Mesenchymal stem cell (in vitro differentiated cells and primary cell): Measurements from ENCODE around the gene DDX28.
"Not testable (repeated sequence)": the region's sequence is repeated elsewhere in the genome, so short reads cannot be mapped to it uniquely, and the experiment has no call there.

ENCODE experiments used
- DNase-seq: peaks from one replicate; pipeline ENCODE4 v3.0.0-alpha.2; 2013
- H2AFZ ChIP-seq: one replicate; pipeline ENCODE4 v1.6.1; 2013; ENCODE audit warnings: low read depth, mild to moderate bottlenecking, control low read depth, inconsistent platforms, low read length, moderate library complexity
- H2AK5ac ChIP-seq: 2 replicates; pipeline ENCODE4 v1.6.1; 2013; ENCODE audit warnings: low read length, moderate library complexity, mild to moderate bottlenecking, inconsistent platforms; ENCODE audit not compliant: severe bottlenecking
- H2BK120ac ChIP-seq: one replicate; pipeline ENCODE4 v1.6.1; 2013; ENCODE audit warnings: low read depth, mild to moderate bottlenecking, inconsistent platforms, low read length, moderate library complexity
- H2BK12ac ChIP-seq, 2 experiments: one replicate each; pipeline ENCODE4 v1.6.1; 2013; ENCODE audit warnings: inconsistent platforms in 2 of 2, low read length in 2 of 2, mild to moderate bottlenecking in 2 of 2, moderate library complexity in 2 of 2, control low read depth in 1 of 2
- H2BK15ac ChIP-seq: one replicate; pipeline ENCODE4 v1.6.1; 2013; ENCODE audit warnings: mild to moderate bottlenecking, low read depth, inconsistent platforms; ENCODE audit not compliant: poor library complexity, severe bottlenecking
- H2BK5ac ChIP-seq: 2 replicates; pipeline ENCODE4 v1.6.1; 2013; ENCODE audit warnings: low read depth, mild to moderate bottlenecking, low read length, control low read depth, inconsistent platforms; ENCODE audit not compliant: poor library complexity, severe bottlenecking
- H3K14ac ChIP-seq, 2 experiments: one replicate each; pipeline ENCODE4 v1.6.1; 2013; ENCODE audit warnings: inconsistent platforms in 2 of 2, low read length in 2 of 2, control low read depth in 1 of 2, mild to moderate bottlenecking in 1 of 2, moderate library complexity in 1 of 2
- H3K18ac ChIP-seq, 2 experiments: one replicate each; pipeline ENCODE4 v1.6.1; 2013; ENCODE audit warnings: inconsistent platforms in 2 of 2, low read length in 2 of 2, control low read depth in 1 of 2, low read depth in 1 of 2, mild to moderate bottlenecking in 1 of 2
- H3K23ac ChIP-seq, 2 experiments: one replicate each; pipeline ENCODE4 v1.6.1; 2013; ENCODE audit warnings: inconsistent platforms in 2 of 2, low read length in 2 of 2, mild to moderate bottlenecking in 2 of 2, moderate library complexity in 2 of 2, control low read depth in 1 of 2
- H3K27ac ChIP-seq: 2 replicates; pipeline ENCODE4 v1.5.1; 2013; ENCODE audit warnings: mild to moderate bottlenecking, moderate library complexity, low read length, control low read depth, inconsistent platforms; ENCODE audit not compliant: poor library complexity, severe bottlenecking
- H3K27me3 ChIP-seq, 2 experiments: 2 replicates each; pipeline versions ENCODE4 v1.6.1 to v1.7.0; 2013; ENCODE audit warnings: low read length in 2 of 2, mild to moderate bottlenecking in 2 of 2, moderate library complexity in 2 of 2, control low read depth in 1 of 2, inconsistent platforms in 1 of 2; ENCODE audit not compliant: control insufficient read depth in 1 of 2, insufficient read depth in 1 of 2
- H3K36me3 ChIP-seq, 2 experiments: 2 replicates each; pipeline versions ENCODE4 v1.6.1 to v1.7.0; 2013; ENCODE audit warnings: low read length in 2 of 2, control low read depth in 1 of 2, inconsistent platforms in 1 of 2, low read depth in 1 of 2, mild to moderate bottlenecking in 1 of 2; ENCODE audit not compliant: insufficient read depth in 2 of 2, control insufficient read depth in 1 of 2
- H3K4ac ChIP-seq, 2 experiments: one replicate each; pipeline ENCODE4 v1.6.1; 2013; ENCODE audit warnings: inconsistent platforms in 2 of 2, low read length in 2 of 2, mild to moderate bottlenecking in 2 of 2, moderate library complexity in 2 of 2, control low read depth in 1 of 2, low read depth in 1 of 2
- H3K4me1 ChIP-seq: 2 replicates; pipeline ENCODE4 v1.6.1; 2013; ENCODE audit warnings: low read depth, low read length, control low read depth; ENCODE audit not compliant: control insufficient read depth, insufficient read depth
- H3K4me2 ChIP-seq: 2 replicates; pipeline ENCODE4 v1.6.1; 2013; ENCODE audit warnings: low read length, mild to moderate bottlenecking, inconsistent platforms; ENCODE audit not compliant: poor library complexity, severe bottlenecking
- H3K4me3 ChIP-seq, 2 experiments: 2 replicates each; pipeline versions ENCODE4 v1.5.1 to v1.7.0; 2013; ENCODE audit warnings: low read length in 2 of 2, mild to moderate bottlenecking in 2 of 2, control low read depth in 1 of 2, low read depth in 1 of 2; ENCODE audit not compliant: insufficient read depth in 1 of 2
- H3K79me1 ChIP-seq: replicated peaks from 2 replicates; pipeline ENCODE4 v1.6.1; 2013; ENCODE audit warnings: mild to moderate bottlenecking, control low read depth, low read length, inconsistent platforms; ENCODE audit not compliant: poor library complexity, severe bottlenecking
- H3K9ac ChIP-seq: 2 replicates; pipeline ENCODE4 v1.7.0; 2013; ENCODE audit warnings: mild to moderate bottlenecking, low read length, moderate library complexity
- H3K9me3 ChIP-seq: 2 replicates; pipeline ENCODE4 v1.7.0; 2013; ENCODE audit warnings: mild to moderate bottlenecking, low read length; ENCODE audit not compliant: control insufficient read depth
- H4K8ac ChIP-seq: one replicate; pipeline ENCODE4 v1.6.1; 2013; ENCODE audit warnings: inconsistent platforms, mild to moderate bottlenecking, low read length, moderate library complexity
- H4K91ac ChIP-seq: one replicate; pipeline ENCODE4 v1.6.1; 2013; ENCODE audit warnings: mild to moderate bottlenecking, low read length, inconsistent platforms
- WGBS: methylation state at CpG from one replicate; pipeline ENCODE4 v1.1.7; 2013; ENCODE audit warnings: mixed read lengths; 5-methylcytosine and 5-hydroxymethylcytosine counted together

DDX28 gene

DNA sequence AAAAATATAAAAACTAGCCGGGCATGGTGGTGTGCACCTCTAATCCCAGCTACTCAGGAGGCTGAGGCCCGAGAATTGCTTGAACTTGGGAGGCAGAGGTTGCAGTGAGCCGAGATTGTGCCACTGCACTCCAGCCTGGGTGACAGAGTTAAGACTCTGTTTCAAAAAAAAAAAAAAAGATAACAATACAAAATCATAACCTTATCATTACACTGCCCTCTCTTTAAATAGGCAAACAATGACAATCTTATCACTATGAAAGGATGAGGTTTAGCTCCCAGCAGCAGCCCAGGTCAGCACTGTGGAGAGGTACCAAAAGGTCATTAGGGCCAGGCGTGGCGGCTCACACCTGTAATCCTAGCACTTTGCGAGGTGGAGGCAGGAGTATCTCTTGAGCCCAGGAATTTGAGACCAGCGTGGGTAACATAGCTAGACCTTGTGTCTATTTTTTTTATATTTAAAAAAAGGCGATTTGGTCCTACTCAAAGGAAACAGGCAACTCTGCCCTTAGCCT, 3.8 kb downstream of the DDX28 start:
- Histone ChIP-seq H4K91ac (no peak overlapping the region), H3K4ac (no peak overlapping the region), H3K23ac (peak overlapping the region in 1 of 2 experiments; percentile 70), H3K27me3 (peaks cover 2% of the 10 kb centered on the region in 2 experiments), H3K14ac (no peak overlapping the region), H3K9me3 (no peaks in the 10 kb centered on the region), H3K27ac (no peak overlapping the region), H3K4me3 (no peak overlapping the region), H2BK120ac (no peak overlapping the region), H3K4me1 (peaks cover 11% of the 10 kb centered on the region), H2BK12ac (no peak overlapping the region), H3K4me2 (no peak overlapping the region), H3K18ac (no peak overlapping the region), H4K8ac (no peak overlapping the region), H3K79me1 (peaks cover 21% of the 10 kb centered on the region), H2BK5ac (no peak overlapping the region), H2BK15ac (no peak overlapping the region), H3K9ac (no peak overlapping the region), H3K36me3 (peaks cover 0 to 11% of the 10 kb centered on the region in 2 experiments), H2AK5ac (no peak overlapping the region), H2AFZ (no peak overlapping the region)
- no peak for DNase-seq
- WGBS, result 82% methylated on average over 8 of the region's 8 CpGs

- no peak within 1 kb of the TSS for H3K4me2 ChIP-seq
- no peak within 1 kb of the TSS for H3K9ac ChIP-seq
- H2BK5ac ChIP-seq, result no peak within 1 kb of the TSS
- H2BK15ac ChIP-seq, result no peak within 1 kb of the TSS
- no peak within 1 kb of the TSS for H3K27ac ChIP-seq
- H2BK12ac ChIP-seq, result no peak within 1 kb of the TSS
- H2AFZ ChIP-seq, result no peak within 1 kb of the TSS
- DNase-seq, result no peak
- 75% methylated on average over 4 of the region's 5 CpGs for WGBS
- no peak within 1 kb of the TSS for H4K91ac ChIP-seq
- H3K4me3 ChIP-seq, result no peak within 1 kb of the TSS
- no peak within 1 kb of the TSS for H3K4ac ChIP-seq
- no peaks in the 10 kb centered on the region for H3K4me1 ChIP-seq
- H3K18ac ChIP-seq, result no peak within 1 kb of the TSS
- H4K8ac ChIP-seq, result no peak within 1 kb of the TSS
- H3K14ac ChIP-seq, result no peak within 1 kb of the TSS
- peaks cover 9 to 14% of the 10 kb centered on the region in 2 experiments for H3K27me3 ChIP-seq
- no peaks in the 10 kb centered on the region for H3K9me3 ChIP-seq
- no peaks in the 10 kb centered on the region for H3K36me3 ChIP-seq
- peaks cover 1% of the 10 kb centered on the region for H3K79me1 ChIP-seq
- H3K23ac ChIP-seq, result no peak within 1 kb of the TSS
- H2AK5ac ChIP-seq, result no peak within 1 kb of the TSS
- H2BK120ac ChIP-seq, result no peak within 1 kb of the TSS
These were observed 7.4 kb downstream of the DDX28 start, which contains the start of gene DPEP2NB for GRCh38 chr16:68015681-68016080. Gene DPEP2NB, minus strand, starts transcription at chr16:68015911. Its CDS starts 141 bp downstream, at chr16:68015770.

DNA sequence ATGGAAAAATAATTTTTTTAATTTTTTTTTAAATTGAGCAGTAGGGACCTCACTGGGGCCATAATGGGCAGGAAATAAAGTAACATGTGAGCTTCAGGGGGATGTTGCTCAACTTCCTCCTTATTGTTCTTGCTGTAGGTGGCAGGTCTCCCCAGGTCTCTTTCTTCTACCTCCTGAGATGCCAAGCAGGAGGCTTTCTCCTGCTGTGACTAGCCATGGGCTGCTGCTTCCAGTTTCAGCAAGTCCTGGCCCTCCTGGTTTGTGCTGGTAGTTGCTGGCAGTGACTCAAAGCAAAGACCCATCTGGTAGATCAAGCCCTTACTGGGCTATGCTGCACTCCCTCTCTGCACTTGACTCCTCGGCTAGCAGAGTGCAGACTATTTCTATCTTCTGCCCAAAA, 9.6 kb downstream of the DDX28 start:
- Histone ChIP-seq H3K27ac (no peak overlapping the region), H3K36me3 (no peaks in the 10 kb centered on the region), H2BK12ac (no peak overlapping the region), H3K4ac (no peak overlapping the region), H3K4me1 (no peaks in the 10 kb centered on the region), H3K4me2 (no peak overlapping the region), H4K91ac (no peak overlapping the region), H3K23ac (no peak overlapping the region), H3K18ac (no peak overlapping the region), H3K79me1 (peaks cover 1% of the 10 kb centered on the region), H3K27me3 (peaks cover 9 to 28% of the 10 kb centered on the region in 2 experiments), H2AFZ (peak overlapping the region; percentile 51), H2AK5ac (no peak overlapping the region), H3K14ac (no peak overlapping the region), H3K9ac (no peak overlapping the region), H2BK15ac (no peak overlapping the region), H3K4me3 (no peak overlapping the region), H2BK120ac (no peak overlapping the region), H4K8ac (no peak overlapping the region), H3K9me3 (no peaks in the 10 kb centered on the region), H2BK5ac (no peak overlapping the region)
- no CpG with 5 or more reads among the region's 1 CpG for WGBS
- DNase-seq, result no peak

DNA sequence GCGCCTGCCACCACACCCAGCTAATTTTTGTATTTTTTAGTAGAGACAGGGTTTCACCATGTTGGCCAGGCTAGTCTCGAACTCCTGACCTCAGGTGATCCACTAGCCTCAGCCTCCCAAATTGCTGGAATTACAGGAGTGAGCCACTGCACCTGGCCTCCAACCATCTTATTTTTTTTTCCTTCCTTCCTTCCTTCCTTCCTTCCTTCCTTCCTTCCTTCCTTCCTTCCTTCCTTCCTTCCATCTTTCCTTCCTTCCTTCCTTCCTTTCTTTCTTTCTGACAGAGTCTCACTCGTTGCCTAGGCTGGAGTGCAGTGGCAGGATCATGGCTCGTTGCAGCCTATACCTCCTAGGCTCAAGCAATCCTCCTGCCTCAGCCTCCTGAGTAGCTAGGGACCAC, 13.2 kb downstream of the DDX28 start:
- H2BK15ac ChIP-seq, H3K23ac ChIP-seq, H3K36me3 ChIP-seq, DNase-seq, H3K4me3 ChIP-seq, H4K91ac ChIP-seq, H2BK120ac ChIP-seq, H3K4me1 ChIP-seq, H4K8ac ChIP-seq, H2BK5ac ChIP-seq, H3K4ac ChIP-seq, H2AK5ac ChIP-seq, H2AFZ ChIP-seq, H3K9ac ChIP-seq, H3K27ac ChIP-seq, H3K14ac ChIP-seq, H2BK12ac ChIP-seq, H3K9me3 ChIP-seq, H3K4me2 ChIP-seq, H3K18ac ChIP-seq, H3K79me1 ChIP-seq: not testable (repeated sequence)
- 83% methylated on average over 3 of the region's 4 CpGs for WGBS
- peaks cover 9 to 28% of the 10 kb centered on the region in 2 experiments for H3K27me3 ChIP-seq
